Tibial nerve (tissue), 4 donors: ENCODE measurements around the gene TMEM201. TPM values are rescaled to one million over a fixed set of nuclear protein-coding genes. Genes with fewer than 3 reads are reported as not detected.

ENCODE experiments used
- DNase-seq, 2 donors: peaks; one replicate each; pipeline ENCODE4 v3.0.0-alpha.2; 2019; ENCODE audit warnings: low spot score in 2 of 2
- H3K27ac ChIP-seq, 4 donors: fragments of 200-600 bp; sonication (generic) in 3 of 4; one replicate each; pipeline ENCODE4 v1.5.1; 2017 to 2019; ENCODE audit warnings: mild to moderate bottlenecking in 1 of 4
- H3K27me3 ChIP-seq, 2 donors: fragments of 200-600 bp; sonication (generic) in 1 of 2; one replicate each; pipeline versions ENCODE4 v1.5.1 to v1.6.0; 2017 to 2019
- H3K36me3 ChIP-seq, 3 donors: fragments of 200-600 bp; sonication (generic); one replicate each; pipeline ENCODE4 v1.5.1; 2018 to 2019
- H3K4me1 ChIP-seq, 4 donors: fragments of 200-600 bp; sonication (generic) in 3 of 4; one replicate each; pipeline ENCODE4 v1.5.1; 2017 to 2019
- H3K4me3 ChIP-seq, 4 donors: fragments of 200-600 bp; sonication (generic) in 3 of 4; one replicate each; pipeline ENCODE4 v1.5.1; 2017 to 2019; ENCODE audit warnings: mild to moderate bottlenecking in 1 of 4, moderate library complexity in 1 of 4
- H3K9me3 ChIP-seq, 4 donors: fragments of 200-600 bp; sonication (generic) in 3 of 4; one replicate each; pipeline ENCODE4 v1.5.1; 2017 to 2019
- CTCF ChIP-seq, 5 experiments: fragments of 200-600 bp in 3 of 5; fragments of 450-650 bp in 2 of 5; sonication (generic) in 3 of 5; IDR thresholded peaks; one replicate each; pipeline ENCODE4 v1.5.1; 2016 to 2019; ENCODE audit warnings: antibody characterized with exemption in 5 of 5, mild to moderate bottlenecking in 3 of 5, moderate library complexity in 2 of 5
- EP300 ChIP-seq, 2 donors: sonication (generic); formaldehyde crosslinking; IDR thresholded peaks; one replicate each; pipeline ENCODE4 v1.6.1; 2017; ENCODE audit warnings: antibody characterized with exemption in 2 of 2, mild to moderate bottlenecking in 1 of 2
- POLR2A ChIP-seq, 2 donors: fragments of 450-650 bp; IDR thresholded peaks; one replicate each; pipeline ENCODE4 v1.6.1; 2017; ENCODE audit warnings: antibody characterized with exemption in 2 of 2, mild to moderate bottlenecking in 2 of 2, moderate library complexity in 2 of 2
- WGBS, 2 donors: methylation state at CpG; one replicate each; pipeline ENCODE4 v1.1.5; 2018; 5-methylcytosine and 5-hydroxymethylcytosine counted together
- total RNA-seq, 4 donors: library from RNA; depleted of rRNA; stranded (reverse); fragments of >200 nt; gene quantifications; one replicate each; pipeline ENCODE4 v1.1.0, GENCODE V29; 2016

Gene TMEM201
- total RNA-seq, 4 donors from 2014 or later = 11.8 to 22.8 (median 16.3) TPM

- no peaks in the 10 kb centered on the region for H3K36me3 ChIP-seq
- DNase-seq = no peak
- WGBS, 2 donors = 60 to 65% methylated on average over 10 of the region's 10 CpGs
- H3K9me3 ChIP-seq = no peaks in the 10 kb centered on the region
- peak overlapping the region in 2 of 4 donors; percentile 58 for H3K4me3 ChIP-seq
- H3K4me1 ChIP-seq = peaks cover 0 to 20% (median 7%) of the 10 kb centered on the region in 4 donors
- H3K27me3 ChIP-seq = peaks cover 0 to 46% of the 10 kb centered on the region in 2 donors
- peak overlapping the region in 2 of 4 donors; percentile 28 to 84 for H3K27ac ChIP-seq
- TF ChIP-seq EP300 (IDR thresholded peaks at IDR 0.05) = no peak
Measured at GRCh38 chr1:9653491-9654050, 64.9 kb downstream of the TMEM201 start.

- peaks cover 0 to 20% (median 7%) of the 10 kb centered on the region in 4 donors for H3K4me1 ChIP-seq
- 76 to 78% methylated on average over 25 of the region's 25 CpGs for WGBS, 2 donors
- DNase-seq = no peak
- no peaks in the 10 kb centered on the region for H3K36me3 ChIP-seq
- H3K27me3 ChIP-seq = peaks cover 0 to 46% of the 10 kb centered on the region in 2 donors
- peak overlapping the region in 1 of 4 donors; percentile 58 for H3K4me3 ChIP-seq
- H3K27ac ChIP-seq = peak overlapping the region in 2 of 4 donors; percentile 28 to 84
- no peaks in the 10 kb centered on the region for H3K9me3 ChIP-seq
- no peak for TF ChIP-seq CTCF (IDR thresholded peaks at IDR 0.05)
- no peak for TF ChIP-seq POLR2A (IDR thresholded peaks at IDR 0.05)
- peak in 1 of 2 donors; percentile 26 for TF ChIP-seq EP300 (IDR thresholded peaks at IDR 0.05)
Measured at GRCh38 chr1:9654051-9654833, 65.5 kb downstream of the TMEM201 start.

- 65 to 66% methylated on average over 16 of the region's 16 CpGs for WGBS, 2 donors
- Histone ChIP-seq H3K27me3 (peaks cover 0 to 50% of the 10 kb centered on the region in 2 donors), H3K36me3 (no peaks in the 10 kb centered on the region), H3K4me3 (no peak overlapping the region), H3K9me3 (no peaks in the 10 kb centered on the region), H3K27ac (no peak overlapping the region), H3K4me1 (peaks cover 0 to 20% (median 7%) of the 10 kb centered on the region in 4 donors)
- TF ChIP-seq POLR2A (IDR thresholded peaks at IDR 0.05) (no peak), CTCF (IDR thresholded peaks at IDR 0.05) (no peak), EP300 (IDR thresholded peaks at IDR 0.05) (no peak)
- no peak for DNase-seq
Measured at GRCh38 chr1:9654834-9655723, 66.4 kb downstream of the TMEM201 start.

GRCh38 chr1:9655836-9656235, 67.1 kb downstream of the TMEM201 start:
- Histone ChIP-seq H3K4me1 (peaks cover 0 to 20% (median 7%) of the 10 kb centered on the region in 4 donors), H3K4me3 (no peak overlapping the region), H3K27me3 (peaks cover 0 to 45% of the 10 kb centered on the region in 2 donors), H3K9me3 (no peaks in the 10 kb centered on the region), H3K36me3 (no peaks in the 10 kb centered on the region), H3K27ac (no peak overlapping the region)
- 90 to 91% methylated on average over 11 of the region's 11 CpGs for WGBS, 2 donors
- DNase-seq = no peak
- TF ChIP-seq POLR2A (IDR thresholded peaks at IDR 0.05) (no peak), EP300 (IDR thresholded peaks at IDR 0.05) (no peak), CTCF (IDR thresholded peaks at IDR 0.05) (no peak)

- H3K4me3 ChIP-seq = no peak overlapping the region
- H3K36me3 ChIP-seq = no peaks in the 10 kb centered on the region
- WGBS, 2 donors = 43 to 64% methylated on average over 2 of the region's 2 CpGs
- no peak for TF ChIP-seq POLR2A (IDR thresholded peaks at IDR 0.05)
- no peak for TF ChIP-seq EP300 (IDR thresholded peaks at IDR 0.05)
- TF ChIP-seq CTCF (IDR thresholded peaks at IDR 0.05) = no peak
- H3K4me1 ChIP-seq = peaks cover 0 to 4% (median 0%) of the 10 kb centered on the region in 4 donors
- no peak overlapping the region for H3K27ac ChIP-seq
- peaks cover 0 to 30% of the 10 kb centered on the region in 2 donors for H3K27me3 ChIP-seq
- no peak for DNase-seq
- no peaks in the 10 kb centered on the region for H3K9me3 ChIP-seq
Measured at GRCh38 chr1:9657521-9658032, 68.9 kb downstream of the TMEM201 start.
